GM18858 (cell line): ENCODE results near the gene MECP2.

Source experiments
- ATAC-seq: cut with Tn5 transposase; IDR thresholded peaks from one replicate; pipeline ENCODE4 v1.9.1; 2021; ENCODE audit not compliant: unreplicated experiment

Gene MECP2

DNA sequence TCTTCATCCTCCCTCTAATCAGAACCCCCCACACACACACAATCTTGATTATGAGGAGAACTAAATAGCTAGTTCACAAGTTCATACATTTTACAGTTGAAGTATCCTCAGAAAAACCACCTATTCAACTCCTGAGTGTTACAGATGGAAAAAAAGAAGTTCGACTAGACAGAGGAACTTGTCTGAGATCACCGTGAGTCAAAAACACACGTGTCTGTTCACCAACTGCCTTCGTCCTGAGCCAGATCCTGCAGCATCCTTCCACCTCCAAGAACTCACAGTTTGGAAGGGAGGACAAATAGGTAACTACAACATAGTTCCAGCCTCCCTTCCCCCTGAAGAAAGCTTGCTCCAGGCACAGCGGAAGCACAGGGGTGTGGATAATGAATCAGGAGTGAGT lies 58.9 kb downstream of the MECP2 start:
- ATAC-seq, result no peak

DNA sequence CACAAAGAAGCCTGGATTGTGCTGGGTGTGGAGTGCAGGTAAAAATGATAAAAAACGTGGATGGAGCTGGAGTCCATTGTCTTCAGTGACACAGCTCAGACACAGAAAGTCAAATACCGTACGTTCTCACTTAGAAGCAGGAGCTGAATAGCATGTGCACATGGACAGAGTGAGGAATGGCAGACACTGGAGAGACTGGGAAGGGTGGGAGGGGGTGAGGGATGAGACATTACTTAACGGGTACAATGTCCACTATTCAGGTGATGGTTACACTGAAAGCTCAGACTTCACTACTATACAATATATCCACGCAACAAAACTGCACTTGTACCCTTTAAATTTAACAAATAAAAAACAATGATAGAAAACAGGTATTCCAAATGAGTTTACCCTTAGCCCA lies 59.8 kb downstream of the MECP2 start:
- no peak for ATAC-seq

DNA sequence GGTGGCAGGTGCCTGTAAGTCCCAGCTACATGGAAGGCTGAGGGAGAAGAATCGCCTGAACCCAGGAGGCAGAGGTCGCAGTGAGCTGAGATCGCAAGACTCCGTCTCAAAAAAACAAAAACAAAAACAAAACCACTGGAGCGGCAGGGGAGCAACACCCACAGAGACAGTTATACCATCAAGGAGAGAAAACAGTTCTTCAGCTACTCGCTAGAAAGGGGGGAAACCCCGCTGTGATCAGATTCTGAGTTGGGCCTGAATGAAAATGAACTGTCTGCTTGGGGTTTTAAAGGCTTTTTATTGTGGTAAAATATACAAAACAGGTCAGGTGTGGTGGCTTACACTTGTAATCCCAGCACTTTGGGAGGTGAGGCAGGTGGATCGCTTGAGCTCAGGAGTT lies 61.0 kb downstream of the MECP2 start:
- ATAC-seq, result no peak

DNA sequence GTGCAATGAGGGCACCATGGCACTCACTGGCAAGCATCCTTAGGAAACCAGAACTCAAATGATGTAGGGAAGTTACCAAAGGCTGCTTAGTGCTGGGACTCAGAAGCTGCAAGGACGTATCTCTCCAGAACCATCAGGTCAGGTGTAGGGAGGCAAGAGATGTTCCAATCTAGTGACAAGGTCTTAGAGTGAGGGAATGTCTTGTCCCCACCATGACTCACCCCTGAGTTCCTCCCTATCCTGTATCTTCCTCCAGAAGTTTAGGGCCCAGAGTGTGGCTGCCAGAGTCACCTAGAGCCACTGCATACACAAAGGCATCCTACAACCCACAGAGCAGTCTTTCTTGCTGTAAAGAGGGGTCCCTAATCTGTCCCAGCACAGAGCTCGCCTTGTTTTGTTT lies 63.7 kb downstream of the MECP2 start:
- no peak for ATAC-seq

DNA sequence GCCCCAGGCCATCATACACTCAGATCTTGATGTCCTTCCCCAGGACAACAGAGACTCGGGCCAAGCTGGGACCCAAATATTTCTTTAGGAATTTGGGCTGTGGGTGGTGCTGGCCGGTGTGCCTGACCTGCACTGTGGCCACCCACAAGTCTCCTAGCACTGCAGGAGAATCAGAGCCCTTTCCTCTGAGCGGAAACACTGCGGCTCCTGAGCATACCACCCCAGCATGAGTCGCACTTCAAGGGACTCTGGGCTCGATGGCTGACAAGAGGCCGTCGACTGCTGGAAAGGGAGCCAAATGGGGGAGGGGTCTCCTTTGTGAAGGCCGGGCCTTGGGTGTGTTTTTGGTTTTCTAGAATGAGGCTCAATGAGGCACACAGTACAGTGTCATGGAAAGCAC lies 64.9 kb downstream of the MECP2 start:
- ATAC-seq, result no peak

DNA sequence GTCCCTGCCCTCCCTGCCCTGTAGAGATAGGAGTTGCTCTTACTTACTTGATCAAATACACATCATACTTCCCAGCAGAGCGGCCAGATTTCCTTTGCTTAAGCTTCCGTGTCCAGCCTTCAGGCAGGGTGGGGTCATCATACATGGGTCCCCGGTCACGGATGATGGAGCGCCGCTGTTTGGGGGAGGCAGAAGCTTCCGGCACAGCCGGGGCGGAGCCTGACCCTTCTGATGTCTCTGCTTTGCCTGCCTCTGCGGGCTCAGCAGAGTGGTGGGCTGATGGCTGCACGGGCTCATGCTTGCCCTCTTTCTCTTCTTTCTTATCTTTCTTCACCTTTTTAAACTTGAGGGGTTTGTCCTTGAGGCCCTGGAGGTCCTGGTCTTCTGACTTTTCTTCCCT lies 65.4 kb downstream of the MECP2 start:
- no peak for ATAC-seq

DNA sequence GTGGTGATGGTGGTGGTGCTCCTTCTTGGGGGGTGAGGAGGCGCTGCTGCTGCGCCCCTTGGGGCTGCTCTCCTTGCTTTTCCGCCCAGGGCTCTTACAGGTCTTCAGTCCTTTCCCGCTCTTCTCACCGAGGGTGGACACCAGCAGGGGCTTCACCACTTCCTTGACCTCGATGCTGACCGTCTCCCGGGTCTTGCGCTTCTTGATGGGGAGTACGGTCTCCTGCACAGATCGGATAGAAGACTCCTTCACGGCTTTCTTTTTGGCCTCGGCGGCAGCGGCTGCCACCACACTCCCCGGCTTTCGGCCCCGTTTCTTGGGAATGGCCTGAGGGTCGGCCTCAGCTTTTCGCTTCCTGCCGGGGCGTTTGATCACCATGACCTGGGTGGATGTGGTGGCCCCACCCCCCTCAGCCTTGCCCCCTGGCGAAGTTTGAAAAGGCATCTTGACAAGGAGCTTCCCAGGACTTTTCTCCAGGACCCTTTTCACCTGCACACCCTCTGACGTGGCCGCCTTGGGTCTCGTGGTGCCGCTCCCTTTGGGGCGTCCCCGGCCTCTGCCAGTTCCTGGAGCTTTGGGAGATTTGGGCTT lies 66.7 kb downstream of the MECP2 start:
- ATAC-seq, result no peak

DNA sequence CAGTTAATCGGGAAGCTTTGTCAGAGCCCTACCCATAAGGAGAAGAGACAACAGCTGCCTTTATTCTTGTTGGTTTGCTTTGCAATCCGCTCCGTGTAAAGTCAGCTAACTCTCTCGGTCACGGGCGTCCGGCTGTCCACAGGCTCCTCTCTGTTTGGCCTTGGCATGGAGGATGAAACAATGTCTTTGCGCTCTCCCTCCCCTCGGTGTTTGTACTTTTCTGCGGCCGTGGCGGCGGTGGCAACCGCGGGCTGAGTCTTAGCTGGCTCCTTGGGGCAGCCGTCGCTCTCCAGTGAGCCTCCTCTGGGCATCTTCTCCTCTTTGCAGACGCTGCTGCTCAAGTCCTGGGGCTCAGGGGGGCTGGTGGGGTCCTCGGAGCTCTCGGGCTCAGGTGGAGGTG lies 67.3 kb downstream of the MECP2 start:
- no peak for ATAC-seq

DNA sequence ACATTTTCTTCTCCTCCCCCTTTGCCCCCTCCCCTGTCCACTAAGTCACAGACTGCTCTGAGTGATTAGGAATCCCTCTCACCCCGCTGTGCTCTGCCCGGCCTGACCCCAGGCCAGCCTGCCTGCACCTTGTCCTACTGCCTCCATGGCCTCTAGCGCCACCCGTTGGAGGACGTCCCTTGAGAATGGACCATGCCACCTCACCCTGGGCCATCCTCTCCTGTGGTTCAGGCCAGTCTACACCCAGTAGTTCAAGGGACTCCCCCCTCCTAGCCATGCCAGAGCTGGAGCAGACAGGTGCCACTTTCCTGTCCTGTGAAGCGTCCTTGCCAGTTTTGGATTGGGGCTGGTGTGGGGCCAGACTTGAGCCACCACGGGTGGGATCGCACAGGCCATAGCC lies 68.1 kb downstream of the MECP2 start:
- ATAC-seq, result no peak

DNA sequence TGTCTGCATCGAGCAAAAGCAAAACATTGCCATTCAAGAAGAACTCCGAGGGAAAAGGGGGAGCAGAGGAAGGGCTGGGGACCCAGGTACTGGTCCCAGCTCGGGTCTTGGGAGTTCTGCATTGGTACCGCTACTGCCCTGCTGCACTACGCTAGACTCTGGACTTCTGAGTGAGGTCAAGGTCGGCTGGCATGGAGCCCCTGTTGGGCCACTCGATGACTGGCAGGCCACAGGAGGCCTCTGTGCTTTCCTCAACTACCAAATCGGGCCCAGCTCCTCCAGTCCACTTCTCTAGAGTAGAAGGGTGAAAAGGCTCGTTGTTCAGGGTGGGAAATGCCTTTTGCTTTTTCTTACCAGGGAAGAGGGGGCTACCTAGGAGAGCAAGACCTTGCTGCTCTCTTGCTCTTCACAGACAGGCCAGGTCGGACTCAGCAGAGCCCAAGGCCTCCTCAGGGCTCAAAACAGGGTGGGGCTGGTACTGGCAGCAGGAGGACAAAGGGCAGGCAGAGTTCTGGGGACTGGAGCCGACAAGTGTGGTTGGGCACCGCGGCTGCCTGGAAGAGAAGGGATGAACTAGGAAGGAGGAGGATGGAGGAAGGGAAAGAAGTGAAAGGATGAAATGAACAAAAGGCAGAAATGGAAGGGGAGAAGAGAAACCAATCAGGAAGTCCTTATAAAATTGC lies 68.9 kb downstream of the MECP2 start:
- no peak for ATAC-seq

DNA sequence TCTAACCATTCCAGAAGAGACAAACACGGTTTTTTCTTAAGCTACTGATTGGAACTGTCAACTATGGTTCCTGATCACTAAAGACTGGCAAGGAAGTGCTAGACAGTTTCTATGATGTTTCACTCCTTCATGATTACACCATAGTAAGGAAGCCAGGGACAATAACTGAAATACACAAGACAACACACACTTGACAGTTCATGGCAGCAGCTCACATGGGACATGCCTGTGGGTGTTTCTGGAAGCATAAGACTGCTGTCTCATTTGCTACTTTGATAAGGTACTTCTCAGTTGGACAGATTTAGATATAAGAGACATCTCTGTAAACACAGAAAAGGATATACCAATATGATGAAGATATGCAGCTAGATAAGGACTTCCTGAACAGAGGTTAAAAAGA lies 69.5 kb downstream of the MECP2 start:
- no peak for ATAC-seq

DNA sequence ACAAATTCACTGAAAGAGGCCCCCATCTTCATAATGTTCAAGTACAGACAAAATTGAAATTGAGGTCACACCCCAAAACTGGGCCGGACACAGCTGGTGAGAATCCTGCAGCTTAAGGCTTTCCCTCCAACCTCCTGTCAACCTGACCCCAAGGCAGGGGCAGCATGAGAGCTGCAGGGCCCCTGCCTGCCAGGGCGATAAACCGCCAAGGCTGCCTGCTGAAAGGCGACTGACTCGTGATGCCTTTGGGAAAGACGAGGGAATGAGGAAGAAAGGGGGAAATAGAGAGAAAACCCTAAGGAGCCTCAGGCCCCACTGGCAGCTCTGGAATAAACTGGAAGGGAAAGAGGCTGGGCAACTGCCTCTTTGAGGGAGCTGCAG lies 70.5 kb downstream of the MECP2 start:
- no peak for ATAC-seq

DNA sequence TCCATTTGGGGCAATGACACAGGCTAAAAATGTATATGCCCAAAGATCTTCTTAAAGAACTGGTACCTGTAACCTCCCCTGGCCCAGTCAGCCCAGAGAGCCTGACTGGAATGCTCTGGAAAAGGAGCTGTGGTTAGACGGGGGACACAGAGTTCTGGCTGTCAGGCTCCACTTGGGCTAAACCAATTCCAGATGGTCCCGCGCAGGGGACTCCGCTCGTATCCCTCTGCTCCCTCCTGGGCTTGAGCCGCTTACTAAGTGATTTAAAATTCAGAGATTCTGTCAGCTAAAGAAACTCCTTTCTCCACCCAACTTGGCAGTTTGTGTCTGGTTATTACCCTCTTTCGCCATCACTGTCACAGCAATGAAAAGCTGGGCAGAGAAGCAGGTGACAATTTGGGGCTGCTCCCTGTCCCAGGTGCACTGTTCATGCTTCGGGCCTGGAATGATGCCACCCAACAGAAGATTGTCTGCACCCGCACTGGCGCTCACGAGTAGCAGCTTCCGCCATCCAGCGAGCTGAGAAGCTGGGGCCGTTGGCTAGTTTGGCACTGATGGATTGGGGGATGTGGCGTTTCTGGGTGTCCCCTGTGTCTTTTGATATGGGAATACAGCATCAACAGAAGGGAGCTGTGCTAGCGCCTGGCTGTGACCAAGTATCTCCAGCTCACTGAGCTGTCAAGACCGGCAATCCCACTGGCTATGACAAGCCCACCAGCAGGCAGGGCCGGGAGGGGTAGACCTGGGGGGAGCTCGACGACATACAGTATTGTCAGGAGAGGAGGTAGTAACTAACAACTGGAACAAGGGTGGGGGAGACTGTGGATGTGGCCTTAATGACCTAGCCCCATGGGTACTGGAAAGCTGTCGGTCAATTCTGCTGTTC lies 71.1 kb downstream of the MECP2 start:
- ATAC-seq, result no peak

DNA sequence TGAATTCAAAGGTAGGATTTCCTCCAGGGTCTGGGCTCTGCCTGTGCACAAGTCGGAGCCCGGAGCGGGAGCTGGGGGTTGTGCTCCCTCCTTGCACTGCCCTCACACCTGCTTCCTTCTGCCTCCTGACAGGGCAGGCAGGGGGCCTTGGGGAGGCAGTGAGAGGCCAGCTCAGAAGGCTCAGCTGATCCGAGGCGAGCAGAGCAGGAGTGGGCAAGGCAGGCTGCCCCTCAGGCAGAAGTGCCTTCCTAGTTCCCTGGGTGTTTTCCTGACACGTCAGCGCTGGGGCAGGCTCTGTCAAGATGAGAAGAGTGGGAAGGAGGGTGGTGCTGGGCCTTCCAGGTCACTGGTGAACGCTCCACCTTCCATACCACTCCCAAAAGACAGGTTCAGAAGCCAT lies 72.3 kb downstream of the MECP2 start:
- no peak for ATAC-seq

DNA sequence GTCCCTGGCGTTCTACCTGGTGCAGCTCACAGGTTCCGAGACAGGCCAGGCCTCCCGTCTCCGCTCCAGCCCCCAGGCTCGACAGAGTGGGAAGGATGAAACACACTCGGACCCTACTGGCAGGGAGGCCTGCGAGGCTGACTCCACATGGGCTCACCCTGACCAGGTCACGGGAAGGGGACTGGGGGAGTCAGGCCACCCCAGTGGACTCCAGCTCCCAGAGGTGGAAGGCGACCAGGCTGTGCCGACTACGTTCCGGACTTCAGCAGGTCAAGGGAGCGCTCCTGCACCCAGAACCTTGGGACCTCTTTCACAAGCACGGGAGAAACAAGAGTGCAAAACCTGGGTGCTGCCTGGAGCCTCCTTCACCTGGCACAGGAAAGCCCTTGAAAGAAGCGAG lies 73.2 kb downstream of the MECP2 start:
- no peak for ATAC-seq

DNA sequence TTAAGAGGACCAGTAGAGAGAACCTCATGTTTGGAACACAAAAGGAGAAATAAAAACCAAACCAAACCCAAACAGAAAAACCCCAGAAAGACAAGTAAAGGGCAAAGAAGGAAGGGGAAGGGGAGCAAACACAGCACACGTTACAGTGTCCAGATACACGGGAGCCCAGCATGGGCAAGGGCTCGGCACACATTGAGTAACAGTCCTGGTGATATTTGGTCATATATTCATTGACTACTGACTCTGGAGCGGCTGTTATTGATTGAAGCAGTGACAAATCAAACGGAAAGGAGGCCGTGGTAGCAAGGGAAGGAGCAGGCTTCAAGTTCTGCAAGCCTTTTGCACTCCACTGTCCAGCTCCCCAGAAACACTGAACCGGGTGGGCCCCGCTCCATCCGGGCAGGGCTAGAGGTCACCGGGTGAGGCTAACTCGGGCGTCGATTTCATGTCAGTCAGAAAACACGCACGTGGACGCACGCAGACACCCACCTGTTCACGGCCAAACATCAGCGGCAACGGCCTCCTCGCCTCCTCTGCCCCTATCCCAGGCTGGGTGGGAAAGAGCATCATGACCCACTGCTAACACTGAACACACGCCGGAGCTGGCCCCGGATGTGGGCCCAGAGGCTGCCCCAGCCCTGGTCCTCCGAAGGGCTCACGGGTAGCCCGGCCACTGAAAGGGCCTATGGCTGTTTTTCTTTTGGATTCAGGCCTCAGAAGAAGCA lies 74.1 kb downstream of the MECP2 start:
- no peak for ATAC-seq

DNA sequence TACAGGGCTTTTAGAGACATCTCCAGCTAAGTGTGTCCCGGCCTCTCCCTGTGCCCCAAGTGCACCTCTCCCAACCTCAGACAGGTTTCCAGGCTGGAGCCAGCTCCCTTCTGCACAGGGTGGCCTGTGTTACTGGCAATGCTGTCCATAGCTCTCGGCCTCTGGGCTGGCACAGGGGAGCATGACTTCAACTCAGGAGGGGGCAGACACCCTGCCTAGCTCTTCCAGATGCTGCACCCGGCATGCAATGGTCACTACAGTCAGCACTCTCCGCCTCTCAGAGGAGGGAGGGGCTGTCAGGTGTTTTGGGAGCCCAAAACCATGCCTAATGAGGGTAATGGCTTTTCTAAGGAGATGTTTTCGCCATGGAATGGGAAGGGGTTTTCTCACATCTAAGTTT lies 75.4 kb downstream of the MECP2 start:
- ATAC-seq, result no peak

DNA sequence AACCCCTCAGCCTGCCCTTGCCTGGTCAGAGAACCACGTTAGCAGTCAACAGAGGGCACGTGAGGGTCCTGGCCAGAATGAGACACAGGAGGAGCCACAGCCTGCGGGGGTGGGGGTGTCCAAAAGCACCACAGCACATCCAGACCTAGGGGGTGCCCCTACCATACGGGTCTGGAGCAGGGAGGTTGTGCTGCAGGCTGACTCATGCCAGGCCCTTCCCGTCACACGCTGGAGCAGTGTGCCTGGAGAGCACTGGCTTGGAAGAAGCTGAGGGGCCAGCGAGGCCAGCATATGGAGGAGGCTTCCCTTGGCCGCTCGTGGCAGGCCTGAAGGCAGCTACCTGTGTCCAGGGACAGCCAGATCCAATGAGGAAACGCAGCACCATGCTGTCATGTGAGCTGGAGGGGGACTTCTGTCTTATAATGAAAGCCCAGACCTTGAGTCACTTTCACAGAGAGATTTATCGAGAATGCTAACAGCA lies 76.3 kb downstream of the MECP2 start:
- ATAC-seq, result no peak

DNA sequence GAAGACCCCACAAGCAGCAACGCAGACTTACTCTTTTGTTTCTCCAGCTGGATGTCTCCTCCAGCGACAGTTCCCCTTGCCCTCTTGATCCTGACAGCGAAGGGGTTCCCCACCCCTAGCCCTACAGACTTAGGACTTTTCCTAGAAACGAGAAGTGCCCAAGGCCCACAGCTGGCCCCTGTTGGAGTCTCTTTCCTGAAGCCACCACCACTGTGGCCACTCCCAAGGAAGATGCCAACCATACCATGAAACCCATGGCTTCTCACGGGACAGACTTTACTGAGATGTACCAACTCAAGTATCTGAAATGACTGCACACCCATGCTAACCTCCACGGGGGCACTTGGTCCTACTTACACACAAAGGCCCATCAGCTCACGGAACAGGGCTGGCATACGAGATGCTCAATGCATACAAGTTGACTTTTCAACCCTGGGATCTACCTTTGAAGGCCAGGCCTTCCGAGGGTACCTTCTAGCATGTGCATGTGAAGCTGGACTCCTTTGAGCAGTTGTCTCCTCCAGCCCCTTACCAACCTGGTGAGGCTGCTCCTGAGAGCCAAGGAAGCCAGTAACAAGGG lies 76.9 kb downstream of the MECP2 start:
- no peak for ATAC-seq

DNA sequence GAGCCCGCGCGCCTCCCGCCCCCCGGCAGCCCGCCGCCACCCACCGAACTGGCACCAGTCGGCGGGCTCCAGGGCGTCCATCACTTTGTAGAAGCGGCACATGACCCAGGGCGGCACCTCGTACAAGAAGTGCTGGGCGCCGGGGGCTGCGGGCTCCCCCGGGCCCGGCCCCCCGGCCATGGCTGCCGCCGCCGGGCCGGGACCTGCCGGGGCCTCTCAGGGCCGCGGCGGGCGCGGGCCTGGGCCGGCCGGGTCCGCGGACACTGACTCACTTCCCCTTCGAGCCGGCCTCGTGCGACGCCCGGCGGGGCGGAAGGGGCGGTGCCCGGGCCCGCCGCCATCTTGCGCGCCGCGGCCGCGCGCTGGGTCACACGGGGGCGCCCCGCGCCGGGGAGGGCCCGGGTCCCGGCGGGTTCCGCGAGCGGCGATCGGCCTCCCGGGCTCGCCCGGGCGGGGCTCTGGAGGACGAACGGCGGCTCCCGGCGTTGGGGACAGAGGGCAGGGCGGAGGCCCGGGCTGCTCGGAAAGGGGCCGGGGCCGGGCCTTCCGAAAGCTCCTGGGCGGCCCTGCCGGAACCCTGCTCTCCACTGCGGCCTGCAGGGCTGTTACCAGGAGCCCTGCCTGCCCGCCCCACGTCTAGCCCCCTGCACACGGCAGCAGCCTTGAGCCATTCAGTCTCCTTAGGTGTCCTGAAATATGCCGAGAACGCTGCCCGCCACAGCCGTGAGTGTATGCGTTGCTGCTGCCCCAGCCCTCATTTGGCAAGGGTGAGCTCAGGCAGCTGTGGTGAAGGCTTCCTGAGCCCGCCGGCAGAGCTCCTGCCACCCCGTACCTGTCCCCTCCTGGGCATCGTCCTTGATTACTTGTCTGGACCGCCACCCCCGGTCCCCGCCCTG lies 77.6 kb downstream of the MECP2 start, which contains the start of gene IRAK1:
Gene IRAK1, minus strand, starts transcription at position 270 of the 896 bp plus-strand sequence. Its CDS starts 90 bp downstream, at position 180.
- ATAC-seq, result no peak
